A673 (cell line): ENCODE measurements around the gene OPN1MW3.
"Not testable (repeated sequence)": the region's sequence is repeated elsewhere in the genome, so short reads cannot be mapped to it uniquely, and the experiment has no call there.

Experiments
- EZH2 ChIP-seq: fragments of 200-600 bp; sonication (generic); IDR thresholded peaks from 2 replicates; pipeline ENCODE4 v1.6.1; 2017; ENCODE audit warnings: borderline replicate concordance, low read depth, mild to moderate bottlenecking, mixed read lengths, antibody characterized with exemption, low read length; ENCODE audit not compliant: poor library complexity, severe bottlenecking
- TF ChIP-seq, protein P1 (sequence below): fragments of 300-800, 200-600 bp; sonication (generic); conservative IDR thresholded peaks from 2 replicates; pipeline ENCODE4 v1.5.1; 2017; ENCODE audit warnings: low read depth, mild to moderate bottlenecking, antibody characterized with exemption, low read length, moderate library complexity, mixed read lengths

GRCh38 chrX:154302998-154303397 is 45.6 kb downstream of the OPN1MW3 start:
- TF ChIP-seq, protein P1, sequence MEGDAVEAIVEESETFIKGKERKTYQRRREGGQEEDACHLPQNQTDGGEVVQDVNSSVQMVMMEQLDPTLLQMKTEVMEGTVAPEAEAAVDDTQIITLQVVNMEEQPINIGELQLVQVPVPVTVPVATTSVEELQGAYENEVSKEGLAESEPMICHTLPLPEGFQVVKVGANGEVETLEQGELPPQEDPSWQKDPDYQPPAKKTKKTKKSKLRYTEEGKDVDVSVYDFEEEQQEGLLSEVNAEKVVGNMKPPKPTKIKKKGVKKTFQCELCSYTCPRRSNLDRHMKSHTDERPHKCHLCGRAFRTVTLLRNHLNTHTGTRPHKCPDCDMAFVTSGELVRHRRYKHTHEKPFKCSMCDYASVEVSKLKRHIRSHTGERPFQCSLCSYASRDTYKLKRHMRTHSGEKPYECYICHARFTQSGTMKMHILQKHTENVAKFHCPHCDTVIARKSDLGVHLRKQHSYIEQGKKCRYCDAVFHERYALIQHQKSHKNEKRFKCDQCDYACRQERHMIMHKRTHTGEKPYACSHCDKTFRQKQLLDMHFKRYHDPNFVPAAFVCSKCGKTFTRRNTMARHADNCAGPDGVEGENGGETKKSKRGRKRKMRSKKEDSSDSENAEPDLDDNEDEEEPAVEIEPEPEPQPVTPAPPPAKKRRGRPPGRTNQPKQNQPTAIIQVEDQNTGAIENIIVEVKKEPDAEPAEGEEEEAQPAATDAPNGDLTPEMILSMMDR = not testable (repeated sequence)
- TF ChIP-seq EZH2 = not testable (repeated sequence)
